ENCODE data around the gene LAMC1.
"Not testable (repeated sequence)": the region's sequence is repeated elsewhere in the genome, so short reads cannot be mapped to it uniquely, and the experiment has no call there.

Gene LAMC1

GRCh38 chr1:183150032-183150431 lies 126.8 kb downstream of the LAMC1 start:
- DNase-seq (ENCODE audit: low spot score): not testable (repeated sequence)

GRCh38 chr1:183150445-183150844 lies 127.2 kb downstream of the LAMC1 start:
- no peak for DNase-seq (ENCODE audit: low spot score)

GRCh38 chr1:183152180-183152579 lies 129.0 kb downstream of the LAMC1 start:
- no peak for DNase-seq (ENCODE audit: low spot score)

- no peak for DNase-seq (ENCODE audit: low spot score)
Measured at GRCh38 chr1:183155939-183156338, 132.7 kb downstream of the LAMC1 start.

GRCh38 chr1:183159960-183160359 lies 136.7 kb downstream of the LAMC1 start:
- DNase-seq (ENCODE audit: low spot score): no peak

GRCh38 chr1:183161391-183161790 lies 138.2 kb downstream of the LAMC1 start:
- no peak for DNase-seq (ENCODE audit: low spot score)

- no peak for DNase-seq (ENCODE audit: low spot score)
Measured at GRCh38 chr1:183163316-183163715, 140.1 kb downstream of the LAMC1 start.

- no peak for DNase-seq (ENCODE audit: low spot score)
Measured at GRCh38 chr1:183164340-183164739, 141.1 kb downstream of the LAMC1 start.

GRCh38 chr1:183164963-183165362 lies 141.7 kb downstream of the LAMC1 start:
- no peak for DNase-seq (ENCODE audit: low spot score)

GRCh38 chr1:183165456-183165855 lies 142.2 kb downstream of the LAMC1 start:
- no peak for DNase-seq (ENCODE audit: low spot score)

- no peak for DNase-seq (ENCODE audit: low spot score)
Measured at GRCh38 chr1:183166454-183166853, 143.2 kb downstream of the LAMC1 start.

GRCh38 chr1:183167676-183168075 lies 144.5 kb downstream of the LAMC1 start:
- DNase-seq (ENCODE audit: low spot score): no peak

- DNase-seq (ENCODE audit: low spot score): no peak
Measured at GRCh38 chr1:183168308-183168707, 145.1 kb downstream of the LAMC1 start.

- no peak for DNase-seq (ENCODE audit: low spot score)
Measured at GRCh38 chr1:183173828-183174227, 150.6 kb downstream of the LAMC1 start.

- no peak for DNase-seq (ENCODE audit: low spot score)
Measured at GRCh38 chr1:183175631-183176030, 152.4 kb downstream of the LAMC1 start.

- no peak for DNase-seq (ENCODE audit: low spot score)
Measured at GRCh38 chr1:183178545-183178944, 155.3 kb downstream of the LAMC1 start.

- DNase-seq (ENCODE audit: low spot score): no peak
Measured at GRCh38 chr1:183179033-183179432, 155.8 kb downstream of the LAMC1 start.

GRCh38 chr1:183180218-183180617 lies 157.0 kb downstream of the LAMC1 start:
- no peak for DNase-seq (ENCODE audit: low spot score)

GRCh38 chr1:183180634-183181056 lies 157.4 kb downstream of the LAMC1 start:
- no peak for DNase-seq (ENCODE audit: low spot score)

GRCh38 chr1:183185941-183186490 lies 162.8 kb downstream of the LAMC1 start, which contains the start of gene LAMC2:
TSS of gene LAMC2 (plus strand) at chr1:183186264. CDS start at chr1:183186353, 89 bp downstream.
- DNase-seq (ENCODE audit: low spot score): no peak

- DNase-seq (ENCODE audit: low spot score): no peak
Measured at GRCh38 chr1:183186841-183187240, 163.6 kb downstream of the LAMC1 start.

- no peak for DNase-seq (ENCODE audit: low spot score)
Measured at GRCh38 chr1:183188240-183188639, 165.0 kb downstream of the LAMC1 start.

- DNase-seq (ENCODE audit: low spot score): no peak
Measured at GRCh38 chr1:183191833-183192232, 168.6 kb downstream of the LAMC1 start.

GRCh38 chr1:183193963-183194525 lies 170.8 kb downstream of the LAMC1 start:
- no peak for DNase-seq (ENCODE audit: low spot score)
